K562 (cell line): ENCODE results near the gene PSMG3.

Experiments
- CTCF ChIP-seq, 3 experiments: IDR thresholded peaks in 2 of 3; conservative IDR thresholded peaks in 1 of 3; 2 replicates each; pipeline ENCODE4 v1.5.1; 2011 to 2012; ENCODE audit warnings: low read length in 3 of 3, mild to moderate bottlenecking in 3 of 3, control low read depth in 2 of 3, improper control_type of control experiment in 1 of 3, inconsistent platforms in 1 of 3, low read depth in 1 of 3, mixed read lengths in 1 of 3, moderate library complexity in 1 of 3; ENCODE audit not compliant: insufficient read depth in 2 of 3
- EHMT2 ChIP-seq: fragments of 450-650 bp; IDR thresholded peaks from 2 replicates; pipeline ENCODE4 v1.6.1; 2018; ENCODE audit warnings: antibody characterized with exemption
- EZH2 ChIP-seq: IDR thresholded peaks from 2 replicates; pipeline ENCODE4 v1.6.1; 2012; ENCODE audit warnings: low read depth, mild to moderate bottlenecking, inconsistent platforms, low read length, borderline replicate concordance
- KDM2B ChIP-seq: fragments of 250-450 bp; sonication (Bioruptor Pico); IDR thresholded peaks from 2 replicates; pipeline ENCODE4 v1.8.0; 2021; ENCODE audit warnings: mild to moderate bottlenecking, moderate library complexity
- MIER1 ChIP-seq: fragments of 450-650 bp; IDR thresholded peaks from 2 replicates; pipeline ENCODE4 v1.6.1; 2016; ENCODE audit warnings: antibody characterized with exemption, mild to moderate bottlenecking, low read depth
- MYC ChIP-seq, 2 experiments: fragments of 250-450 bp in 1 of 2; sonication (Bioruptor Pico) in 1 of 2; IDR thresholded peaks; 2 replicates each; pipeline versions ENCODE4 v1.5.1 to v1.6.1; 2012 to 2021; ENCODE audit warnings: low read depth in 2 of 2, borderline replicate concordance in 1 of 2, improper control_type of control experiment in 1 of 2, low read length in 1 of 2, mild to moderate bottlenecking in 1 of 2, moderate library complexity in 1 of 2
- POLR2A ChIP-seq: fragments of 450-650 bp; conservative IDR thresholded peaks from 2 replicates; pipeline ENCODE4 v1.6.1; 2016
- POLR2AphosphoS5 ChIP-seq: IDR thresholded peaks from 2 replicates; pipeline ENCODE4 v1.6.1; 2011; ENCODE audit warnings: mild to moderate bottlenecking, low read depth, low read length, moderate library complexity; ENCODE audit not compliant: control insufficient read depth, insufficient read depth
- RFX5 ChIP-seq: IDR thresholded peaks from 2 replicates; pipeline ENCODE4 v1.6.1; 2011; ENCODE audit warnings: low read depth, mild to moderate bottlenecking, improper control_type of control experiment, low read length
- TFE3 ChIP-seq: fragments of 450-650 bp; formaldehyde crosslinking; IDR thresholded peaks from 2 replicates; pipeline ENCODE4 v1.4.0; 2020; ENCODE audit warnings: mild to moderate bottlenecking, mixed read lengths
- TSHZ1 ChIP-seq: fragments of 250-450 bp; sonication (Bioruptor Pico); IDR thresholded peaks from 2 replicates; pipeline ENCODE4 v1.4.0; 2020; ENCODE audit warnings: mild to moderate bottlenecking, moderate library complexity
- USF1 ChIP-seq: sonication (generic); formaldehyde crosslinking; IDR thresholded peaks from 2 replicates; pipeline ENCODE4 v1.9.0; 2022; ENCODE audit warnings: mild to moderate bottlenecking, missing genetic modification reagents
- ZNF584 ChIP-seq: fragments of 200-800 bp; sonication (Bioruptor generic); IDR thresholded peaks from 2 replicates; pipeline ENCODE4 v1.6.1; 2016; ENCODE audit warnings: low read depth, mild to moderate bottlenecking, missing genetic modification characterization, missing compliant biosample characterization

GRCh38 chr7:1521456-1521855, 48.4 kb downstream of the PSMG3 start:
- TF ChIP-seq POLR2AphosphoS5 (no peak), MIER1 (no peak), ZNF584 (no peak), USF1 (CRISPR knock-in tag) (no peak), CTCF (IDR thresholded peaks at IDR 0.05 in 2 of 3, conservative IDR thresholded peaks at IDR 0.05 in 1 of 3; ENCODE audit: insufficient read depth in 2 of 3, low read depth in 1 of 3, low read length in 3 of 3) (no peak), TSHZ1 (no peak), KDM2B (CRISPR knock-in tag) (no peak), TFE3 (CRISPR knock-in tag) (no peak), RFX5 (no peak), EZH2 (no peak), EHMT2 (no peak), MYC (IDR thresholded peaks at IDR 0.05; ENCODE audit: low read depth, low read length) (no peak), MYC (CRISPR knock-in tag; IDR thresholded peaks at IDR 0.05; ENCODE audit: borderline replicate concordance, low read depth) (no peak), POLR2A (no peak)
